OCI-LY3 (cell line): Measurements from ENCODE around the gene ADGRG7.

Source experiments
- H2AFZ ChIP-seq: fragments of 200-600, 300-600 bp; shearing (Covaris generic); 2 replicates; pipeline ENCODE4 v1.6.0; 2014; ENCODE audit warnings: antibody characterized with exemption, low read depth, low read length
- H3K27ac ChIP-seq: fragments of 200-600, 300-600 bp; sonication (generic); 2 replicates; pipeline ENCODE4 v1.5.1; 2014; ENCODE audit warnings: mild to moderate bottlenecking, low read length, moderate library complexity, mixed read lengths
- H3K27me3 ChIP-seq: fragments of 200-600, 300-600 bp; sonication (generic); 2 replicates; pipeline ENCODE4 v1.6.1; 2014; ENCODE audit warnings: low read depth, low read length, mixed read lengths
- H3K36me3 ChIP-seq: fragments of 200-600, 300-600 bp; sonication (generic); replicated peaks from 2 replicates; pipeline ENCODE3; 2014; ENCODE audit warnings: low read depth, low read length, mixed read lengths
- H3K4me1 ChIP-seq: fragments of 300-600, 200-600 bp; sonication (generic); 2 replicates; pipeline ENCODE4 v1.6.1; 2014; ENCODE audit warnings: low read length, mixed read lengths
- H3K4me2 ChIP-seq: fragments of 200-600, 300-600 bp; sonication (generic); 2 replicates; pipeline ENCODE4 v1.6.1; 2014; ENCODE audit warnings: low read length, mixed read lengths
- H3K4me3 ChIP-seq: fragments of 300-600, 200-600 bp; sonication (generic); 2 replicates; pipeline ENCODE4 v1.5.1; 2014; ENCODE audit warnings: antibody characterized with exemption, mild to moderate bottlenecking, low read length, moderate library complexity
- H3K79me2 ChIP-seq: fragments of 300-600, 200-600 bp; shearing (Covaris generic); 2 replicates; pipeline ENCODE4 v1.6.1; 2014; ENCODE audit warnings: mild to moderate bottlenecking, low read length, mixed read lengths
- H3K9ac ChIP-seq: fragments of 300-600, 200-600 bp; shearing (Covaris generic); 2 replicates; pipeline ENCODE4 v1.6.0; 2014; ENCODE audit warnings: mild to moderate bottlenecking, low read length, moderate library complexity
- H3K9me3 ChIP-seq: fragments of 200-600, 300-600 bp; shearing (Covaris generic); 2 replicates; pipeline ENCODE4 v1.6.1; 2014; ENCODE audit warnings: low read length, mixed read lengths; ENCODE audit not compliant: insufficient read depth
- H4K20me1 ChIP-seq: fragments of 200-600, 300-600 bp; sonication (generic); 2 replicates; pipeline ENCODE4 v1.6.1; 2016; ENCODE audit warnings: low read length, mixed read lengths; ENCODE audit not compliant: insufficient read depth
- EZH2phosphoT487 ChIP-seq: fragments of 200-600 bp; shearing (Covaris generic); IDR thresholded peaks from 2 replicates; pipeline ENCODE4 v1.6.1; 2018; ENCODE audit warnings: antibody characterized with exemption, mixed run types, low read depth
- TF ChIP-seq, protein P1 (sequence below): fragments of 200-600, 300-600 bp; sonication (generic); IDR thresholded peaks from 2 replicates; pipeline ENCODE4 v1.5.1; 2014; ENCODE audit warnings: antibody characterized with exemption, low read length, low read depth

The ADGRG7 gene

DNA sequence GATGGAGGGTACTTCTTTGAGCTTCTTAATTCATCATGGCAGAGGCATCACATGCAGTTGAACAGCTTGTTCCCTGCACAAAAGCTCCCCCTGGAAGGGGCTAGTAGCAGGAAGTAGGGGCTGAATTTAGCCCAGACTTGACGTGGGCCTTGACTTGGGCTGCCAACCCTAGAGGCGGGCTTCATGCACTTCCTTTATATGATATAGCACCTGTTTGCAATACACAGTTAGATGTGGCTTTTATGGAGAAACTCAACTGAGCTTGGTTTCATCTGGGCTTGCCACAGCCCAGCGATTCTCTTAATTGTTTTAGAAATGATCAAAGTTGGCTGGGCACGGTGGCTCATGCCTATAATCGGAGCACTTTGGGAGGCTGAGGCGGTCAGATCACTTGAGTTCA, 33.7 kb upstream of the ADGRG7 start:
- TF ChIP-seq, protein P1, sequence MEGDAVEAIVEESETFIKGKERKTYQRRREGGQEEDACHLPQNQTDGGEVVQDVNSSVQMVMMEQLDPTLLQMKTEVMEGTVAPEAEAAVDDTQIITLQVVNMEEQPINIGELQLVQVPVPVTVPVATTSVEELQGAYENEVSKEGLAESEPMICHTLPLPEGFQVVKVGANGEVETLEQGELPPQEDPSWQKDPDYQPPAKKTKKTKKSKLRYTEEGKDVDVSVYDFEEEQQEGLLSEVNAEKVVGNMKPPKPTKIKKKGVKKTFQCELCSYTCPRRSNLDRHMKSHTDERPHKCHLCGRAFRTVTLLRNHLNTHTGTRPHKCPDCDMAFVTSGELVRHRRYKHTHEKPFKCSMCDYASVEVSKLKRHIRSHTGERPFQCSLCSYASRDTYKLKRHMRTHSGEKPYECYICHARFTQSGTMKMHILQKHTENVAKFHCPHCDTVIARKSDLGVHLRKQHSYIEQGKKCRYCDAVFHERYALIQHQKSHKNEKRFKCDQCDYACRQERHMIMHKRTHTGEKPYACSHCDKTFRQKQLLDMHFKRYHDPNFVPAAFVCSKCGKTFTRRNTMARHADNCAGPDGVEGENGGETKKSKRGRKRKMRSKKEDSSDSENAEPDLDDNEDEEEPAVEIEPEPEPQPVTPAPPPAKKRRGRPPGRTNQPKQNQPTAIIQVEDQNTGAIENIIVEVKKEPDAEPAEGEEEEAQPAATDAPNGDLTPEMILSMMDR: no peak
- TF ChIP-seq EZH2phosphoT487: no peak
- no peaks in the 10 kb centered on the region for H3K36me3 ChIP-seq
- no peak overlapping the region for H3K9ac ChIP-seq
- H3K4me1 ChIP-seq: no peaks in the 10 kb centered on the region
- H2AFZ ChIP-seq: no peak overlapping the region
- no peaks in the 10 kb centered on the region for H4K20me1 ChIP-seq
- H3K4me3 ChIP-seq: no peak overlapping the region
- H3K4me2 ChIP-seq: no peak overlapping the region
- no peaks in the 10 kb centered on the region for H3K79me2 ChIP-seq
- H3K27me3 ChIP-seq: no peaks in the 10 kb centered on the region
- H3K27ac ChIP-seq: no peak overlapping the region
- no peaks in the 10 kb centered on the region for H3K9me3 ChIP-seq

DNA sequence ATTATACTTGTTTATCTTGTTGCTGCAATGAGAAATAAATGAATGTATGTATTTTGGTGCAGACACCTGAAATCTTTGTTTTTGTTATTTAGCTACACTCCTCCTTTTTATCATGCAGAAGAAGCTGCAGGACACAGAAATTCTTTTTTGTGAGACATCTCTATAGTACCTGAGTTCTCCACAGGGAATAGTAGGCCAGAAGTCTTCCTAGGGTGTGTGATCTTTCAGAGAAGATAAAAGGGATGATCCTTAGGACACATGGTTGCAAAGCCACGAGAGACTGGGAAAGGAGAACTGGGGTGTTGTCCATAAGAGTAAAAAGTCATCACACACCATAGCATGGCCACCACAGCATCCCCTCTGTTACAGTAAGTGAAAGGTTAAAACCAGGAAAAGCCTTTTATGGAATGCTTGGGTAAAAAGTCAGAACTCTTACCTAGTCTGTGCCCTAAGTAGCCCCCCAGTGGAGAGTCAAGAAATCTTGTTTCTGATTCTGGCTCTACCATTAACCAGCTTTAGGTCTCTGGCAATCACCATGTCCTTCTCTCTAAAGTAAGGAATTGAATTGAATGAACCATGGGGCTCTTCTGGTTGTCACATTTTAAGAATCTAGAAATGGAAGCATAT, 31.9 kb upstream of the ADGRG7 start:
- no peak overlapping the region for H3K27ac ChIP-seq
- H3K27me3 ChIP-seq: no peaks in the 10 kb centered on the region
- H3K36me3 ChIP-seq: no peaks in the 10 kb centered on the region
- H3K4me3 ChIP-seq: no peak overlapping the region
- H3K4me1 ChIP-seq: no peaks in the 10 kb centered on the region
- no peaks in the 10 kb centered on the region for H3K79me2 ChIP-seq
- H3K9me3 ChIP-seq: no peaks in the 10 kb centered on the region
- TF ChIP-seq, protein P1: peak; percentile 4; the same call in 1 of the 2 replicates
- no peak for TF ChIP-seq EZH2phosphoT487
- no peak overlapping the region for H3K9ac ChIP-seq
- H3K4me2 ChIP-seq: no peak overlapping the region
- H4K20me1 ChIP-seq: no peaks in the 10 kb centered on the region
- H2AFZ ChIP-seq: no peak overlapping the region

DNA sequence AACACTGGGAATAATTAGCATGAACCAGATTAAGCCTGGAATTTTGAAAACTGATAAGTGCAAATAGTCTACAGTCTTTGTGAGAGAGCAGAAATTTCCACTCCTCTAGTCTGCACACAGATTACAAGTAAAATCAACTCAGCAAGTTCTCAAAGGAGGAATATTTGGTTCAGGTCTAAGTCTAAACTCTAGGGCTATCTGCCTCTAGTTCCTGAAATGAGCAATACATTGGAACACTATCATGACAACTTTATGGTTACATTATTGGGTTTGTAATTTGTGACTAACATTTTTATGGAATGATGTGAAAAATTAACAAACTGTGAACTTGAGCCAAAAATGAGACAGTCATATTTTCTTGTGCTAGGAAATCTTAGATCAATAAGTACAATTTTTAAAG, 30.8 kb upstream of the ADGRG7 start:
- Histone ChIP-seq H3K9ac (no peak overlapping the region), H3K9me3 (no peaks in the 10 kb centered on the region), H3K79me2 (no peaks in the 10 kb centered on the region), H3K4me2 (no peak overlapping the region), H2AFZ (no peak overlapping the region), H3K27me3 (no peaks in the 10 kb centered on the region), H4K20me1 (no peaks in the 10 kb centered on the region), H3K36me3 (no peaks in the 10 kb centered on the region), H3K4me1 (peaks cover 1% of the 10 kb centered on the region), H3K4me3 (no peak overlapping the region), H3K27ac (no peak overlapping the region)
- TF ChIP-seq EZH2phosphoT487: no peak
- TF ChIP-seq, protein P1: no peak

DNA sequence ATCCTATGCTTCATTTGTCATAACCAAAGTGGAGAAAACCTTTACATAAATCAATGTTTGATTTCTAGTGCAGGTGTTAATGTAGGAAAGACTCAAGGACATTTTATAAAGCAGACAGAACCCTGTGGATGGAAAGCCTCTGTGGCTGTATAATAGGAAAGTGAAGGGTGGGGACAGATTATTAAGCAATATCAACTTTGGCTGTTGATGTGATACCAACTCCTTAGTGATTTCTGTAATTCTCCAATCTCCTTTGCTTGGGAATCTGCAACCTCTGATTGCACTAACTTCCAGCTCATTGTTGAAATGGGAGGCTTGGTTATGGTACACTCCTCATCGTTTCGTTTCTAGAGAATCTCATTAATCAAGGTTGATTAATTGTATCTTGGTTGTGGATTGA, 29.3 kb upstream of the ADGRG7 start:
- Histone ChIP-seq H3K9me3 (no peaks in the 10 kb centered on the region), H3K27me3 (no peaks in the 10 kb centered on the region), H3K27ac (no peak overlapping the region), H3K4me3 (no peak overlapping the region), H3K4me2 (no peak overlapping the region), H3K4me1 (peaks cover 7% of the 10 kb centered on the region), H2AFZ (no peak overlapping the region), H3K9ac (no peak overlapping the region), H3K79me2 (no peaks in the 10 kb centered on the region), H3K36me3 (no peaks in the 10 kb centered on the region), H4K20me1 (no peaks in the 10 kb centered on the region)
- TF ChIP-seq, protein P1: no peak
- no peak for TF ChIP-seq EZH2phosphoT487
